GM21360 (cell line): ENCODE measurements around the gene SPATA31D3.
"Not testable (repeated sequence)": the region's sequence is repeated elsewhere in the genome, so short reads cannot be mapped to it uniquely, and the experiment has no call there.

Experiments used
- ATAC-seq: cut with Tn5 transposase; IDR thresholded peaks from one replicate; pipeline ENCODE4 v1.9.1; 2021; ENCODE audit warnings: mild to moderate bottlenecking, moderate library complexity; ENCODE audit not compliant: unreplicated experiment

SPATA31D3 gene

GRCh38 chr9:81976351-81976750, 33.1 kb downstream of the SPATA31D3 start:
- no peak for ATAC-seq

GRCh38 chr9:81979196-81979595, 35.9 kb downstream of the SPATA31D3 start:
- no peak for ATAC-seq

GRCh38 chr9:81980568-81980967, 37.3 kb downstream of the SPATA31D3 start:
- ATAC-seq: no peak

GRCh38 chr9:81981883-81982282, 38.6 kb downstream of the SPATA31D3 start:
- no peak for ATAC-seq

- ATAC-seq: no peak
Observed at GRCh38 chr9:81984928-81985327, 41.6 kb downstream of the SPATA31D3 start.

GRCh38 chr9:81986051-81986450, 42.8 kb downstream of the SPATA31D3 start:
- no peak for ATAC-seq

GRCh38 chr9:81988472-81988871, 45.2 kb downstream of the SPATA31D3 start, which contains the start of gene SPATA31D1:
TSS of gene SPATA31D1 (plus strand) at chr9:81988772. CDS start at chr9:81988819, 47 bp downstream.
- ATAC-seq: not testable (repeated sequence)

GRCh38 chr9:81989700-81990099, 46.4 kb downstream of the SPATA31D3 start:
- ATAC-seq: no peak

GRCh38 chr9:81993656-81994055, 50.4 kb downstream of the SPATA31D3 start:
- ATAC-seq: no peak
